BJ (cell line): ENCODE measurements around the gene TMEM185B. TPM values are rescaled to one million over a fixed set of nuclear protein-coding genes. Genes with fewer than 3 reads are reported as not detected.
A peak's percentile ranks its signal among the peaks of the same experiment; 100 is the strongest.

ENCODE experiments used
- CTCF ChIA-PET: fragments of 350-600 bp; formaldehyde crosslinking; extraction: SDS; loops from one replicate; lab custom pipeline; 2021; ENCODE audit warnings: antibody characterized with exemption, inconsistent platforms; lab: Yijun Ruan, JAX
- POLR2A ChIA-PET: fragments of 300-600 bp; sonication (Branson Sonifier 250); formaldehyde crosslinking; extraction: SDS; loops from one replicate; lab custom pipeline; 2021; ENCODE audit warnings: antibody characterized with exemption; lab: Charles Lee
- DNase-seq: peaks from one replicate; pipeline ENCODE4 v3.0.0-alpha.2; 2011; ENCODE audit warnings: low read depth
- H3K27me3 ChIP-seq: 2 replicates; pipeline ENCODE4 v1.6.0; 2011; ENCODE audit warnings: low read length; ENCODE audit not compliant: control insufficient read depth, insufficient read depth
- H3K36me3 ChIP-seq: 2 replicates; pipeline ENCODE4 v1.5.1; 2011; ENCODE audit warnings: low read length; ENCODE audit not compliant: control insufficient read depth, insufficient read depth
- H3K4me3 ChIP-seq: 2 replicates; pipeline ENCODE4 v1.5.1; 2011; ENCODE audit warnings: low read depth, mild to moderate bottlenecking, control low read depth, low read length
- CTCF ChIP-seq: IDR thresholded peaks from 2 replicates; pipeline ENCODE4 v1.5.1; 2011; ENCODE audit warnings: low read depth, mild to moderate bottlenecking, control low read depth, inconsistent platforms, low read length, moderate library complexity; ENCODE audit not compliant: insufficient read depth
- polyA plus RNA-seq: library from polyadenylated mRNA; depleted of rRNA; stranded (reverse); fragments of >200 nt; gene quantifications from 2 replicates; pipeline ENCODE4 v1.2.3, GENCODE V29; 2011

Gene TMEM185B
- polyA plus RNA-seq, 1 experiment: 32.0 TPM

- DNase-seq: peak; percentile 92
- Histone ChIP-seq H3K27me3 (no peaks in the 10 kb centered on the region), H3K36me3 (no peaks in the 10 kb centered on the region), H3K4me3 (peak within 1 kb of the TSS; percentile 85)
- ChIA-PET CTCF (interaction anchor here (0.5 to 3.8 kb wide), 4 partner anchors 13 to 61 kb away, joined by 3 to 14 read pairs (median 3); no protein-coding TSS in a partner anchor), POLR2A (interaction anchor here (0.6 to 1.0 kb wide), 2 partner anchors 13 to 82 kb away, joined by 3 read pairs; no protein-coding TSS in a partner anchor)
- no peak for TF ChIP-seq CTCF
Observed at GRCh38 chr2:120252225-120253020, 29.2 kb upstream of the TMEM185B start, which contains the start of gene RALB. RALB (plus strand) TSS chr2:120252852; CDS start chr2:120278665, 25,813 bp downstream.

GRCh38 chr2:120251880-120252224, 28.7 kb upstream of the TMEM185B start:
- TF ChIP-seq CTCF: no peak
- H3K27me3 ChIP-seq: no peaks in the 10 kb centered on the region
- no peak for DNase-seq
- POLR2A ChIA-PET: interaction anchor here (0.6 to 1.0 kb wide), 2 partner anchors 12 to 81 kb away, joined by 3 read pairs; no protein-coding TSS in a partner anchor
- peak overlapping the region; percentile 85 for H3K4me3 ChIP-seq
- CTCF ChIA-PET: interaction anchor here (0.9 to 3.8 kb wide), 2 partner anchors 34 to 62 kb away, joined by 3 to 14 read pairs; no protein-coding TSS in a partner anchor
- no peaks in the 10 kb centered on the region for H3K36me3 ChIP-seq

GRCh38 chr2:120251078-120251477, 27.9 kb upstream of the TMEM185B start:
- Histone ChIP-seq H3K27me3 (no peaks in the 10 kb centered on the region), H3K4me3 (no peak overlapping the region), H3K36me3 (no peaks in the 10 kb centered on the region)
- ChIA-PET POLR2A (no interaction called here), CTCF (interaction anchor here (3.8 kb wide), 1 partner anchor 62 kb away, joined by 14 read pairs; no protein-coding TSS in a partner anchor)
- no peak for DNase-seq
- no peak for TF ChIP-seq CTCF

GRCh38 chr2:120250640-120251039, 27.4 kb upstream of the TMEM185B start:
- no peaks in the 10 kb centered on the region for H3K36me3 ChIP-seq
- CTCF ChIA-PET: interaction anchor here (0.6 to 1.2 kb wide), 2 partner anchors 33 to 63 kb away, joined by 3 to 4 read pairs; no protein-coding TSS in a partner anchor
- POLR2A ChIA-PET: no interaction called here
- DNase-seq: no peak
- TF ChIP-seq CTCF: no peak
- no peak overlapping the region for H3K4me3 ChIP-seq
- H3K27me3 ChIP-seq: no peaks in the 10 kb centered on the region

GRCh38 chr2:120247851-120248250, 24.7 kb upstream of the TMEM185B start:
- no peak overlapping the region for H3K4me3 ChIP-seq
- ChIA-PET POLR2A (interaction anchor here (0.5 kb wide), 1 partner anchor 41 kb away, joined by 6 read pairs; no protein-coding TSS in a partner anchor), CTCF (interaction anchor here (0.6 to 1.5 kb wide), 5 partner anchors 12 to 779 kb away, joined by 3 to 6 read pairs (median 3); no protein-coding TSS in a partner anchor)
- no peaks in the 10 kb centered on the region for H3K27me3 ChIP-seq
- H3K36me3 ChIP-seq: no peaks in the 10 kb centered on the region
- no peak for TF ChIP-seq CTCF
- no peak for DNase-seq
